Karpas-422 (cell line): ENCODE results near the gene ERC2. TPM values are rescaled to one million over a fixed set of nuclear protein-coding genes. Genes with fewer than 3 reads are reported as not detected.
A peak's percentile ranks its signal among the peaks of the same experiment; 100 is the strongest.

Experiments
- DNase-seq: peaks from one replicate; pipeline ENCODE4 v3.0.0-alpha.2; 2015
- H2AFZ ChIP-seq: fragments of 200-600 bp; sonication (generic); 2 replicates; pipeline ENCODE4 v1.6.1; 2014; ENCODE audit warnings: antibody characterized with exemption, low read length, mixed read lengths
- H3K27ac ChIP-seq: fragments of 200-600 bp; sonication (generic); 2 replicates; pipeline ENCODE4 v1.5.1; 2014; ENCODE audit warnings: mild to moderate bottlenecking, low read length, moderate library complexity
- H3K27me3 ChIP-seq: fragments of 200-600 bp; sonication (generic); 2 replicates; pipeline ENCODE4 v1.6.1; 2014; ENCODE audit warnings: low read length, mixed read lengths
- H3K36me3 ChIP-seq: fragments of 200-600 bp; sonication (generic); 2 replicates; pipeline ENCODE4 v1.6.1; 2014; ENCODE audit warnings: low read length, mixed read lengths; ENCODE audit not compliant: insufficient read depth
- H3K4me1 ChIP-seq: fragments of 200-600 bp; sonication (generic); 2 replicates; pipeline ENCODE4 v1.6.1; 2014; ENCODE audit warnings: mild to moderate bottlenecking, low read length, mixed read lengths
- H3K4me2 ChIP-seq: fragments of 200-600 bp; sonication (generic); 2 replicates; pipeline ENCODE4 v1.6.1; 2014; ENCODE audit warnings: low read length, low read depth, mild to moderate bottlenecking; ENCODE audit not compliant: poor library complexity, severe bottlenecking
- H3K4me3 ChIP-seq: fragments of 200-600 bp; sonication (generic); 2 replicates; pipeline ENCODE4 v1.5.1; 2014; ENCODE audit warnings: mild to moderate bottlenecking, antibody characterized with exemption, low read length, mixed read lengths
- H3K79me2 ChIP-seq: fragments of 200-600 bp; sonication (generic); 2 replicates; pipeline ENCODE4 v1.6.1; 2014; ENCODE audit warnings: mild to moderate bottlenecking, low read length, mixed read lengths
- H3K9ac ChIP-seq: fragments of 200-600 bp; sonication (generic); 2 replicates; pipeline ENCODE4 v1.6.0; 2014; ENCODE audit warnings: low read length
- H3K9me2 ChIP-seq: fragments of 200-600 bp; sonication (generic), shearing (Covaris generic); replicated peaks from 2 replicates; pipeline ENCODE4 v1.6.0; 2014; ENCODE audit warnings: mild to moderate bottlenecking, low read length, moderate library complexity; ENCODE audit not compliant: insufficient read depth
- H3K9me3 ChIP-seq: fragments of 300-700, 200-600 bp; sonication (generic); 2 replicates; pipeline ENCODE4 v1.6.1; 2014; ENCODE audit warnings: low read length, mixed read lengths
- H4K20me1 ChIP-seq: fragments of 200-600 bp; sonication (generic); 2 replicates; pipeline ENCODE4 v1.6.1; 2014; ENCODE audit warnings: mild to moderate bottlenecking, antibody characterized with exemption, low read length, low read depth; ENCODE audit not compliant: insufficient read depth
- total RNA-seq: library from RNA; depleted of rRNA; stranded (reverse); fragments of >200 nt; shearing (Covaris generic); gene quantifications from 2 replicates; pipeline ENCODE4 v1.2.3, GENCODE V29; 2014; ENCODE audit warnings: low replicate concordance

The ERC2 gene
- total RNA-seq, 1 experiment from 2014 or later: 3.7 TPM

DNA sequence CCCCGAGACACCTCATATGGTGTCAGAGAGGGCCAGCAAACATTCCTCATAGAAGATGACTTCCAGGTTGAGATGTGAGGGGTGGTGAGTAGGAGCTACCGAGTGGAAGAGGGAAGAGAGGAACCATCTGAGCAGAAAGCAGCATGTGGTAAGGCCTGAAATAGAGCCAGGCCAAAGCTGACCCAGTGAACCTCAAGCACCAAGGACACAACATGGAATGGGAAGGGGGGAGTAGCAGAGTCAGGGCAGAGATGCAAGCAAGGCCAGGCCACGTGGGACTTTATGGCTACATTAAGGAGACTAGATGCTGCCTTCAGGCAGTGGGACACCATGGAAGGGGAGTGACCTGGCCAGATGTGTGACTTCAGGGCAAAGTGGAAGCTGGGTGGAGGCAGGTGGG lies 942.8 kb downstream of the ERC2 start:
- no peaks in the 10 kb centered on the region for H3K27me3 ChIP-seq
- H3K9me2 ChIP-seq: no peaks in the 10 kb centered on the region
- H3K4me1 ChIP-seq: peaks cover 8% of the 10 kb centered on the region
- no peaks in the 10 kb centered on the region for H3K79me2 ChIP-seq
- no peaks in the 10 kb centered on the region for H3K9me3 ChIP-seq
- no peak overlapping the region for H3K4me2 ChIP-seq
- H3K9ac ChIP-seq: no peak overlapping the region
- DNase-seq: no peak
- no peak overlapping the region for H3K4me3 ChIP-seq
- H4K20me1 ChIP-seq: no peaks in the 10 kb centered on the region
- H3K27ac ChIP-seq: no peak overlapping the region
- no peak overlapping the region for H2AFZ ChIP-seq
- no peaks in the 10 kb centered on the region for H3K36me3 ChIP-seq

DNA sequence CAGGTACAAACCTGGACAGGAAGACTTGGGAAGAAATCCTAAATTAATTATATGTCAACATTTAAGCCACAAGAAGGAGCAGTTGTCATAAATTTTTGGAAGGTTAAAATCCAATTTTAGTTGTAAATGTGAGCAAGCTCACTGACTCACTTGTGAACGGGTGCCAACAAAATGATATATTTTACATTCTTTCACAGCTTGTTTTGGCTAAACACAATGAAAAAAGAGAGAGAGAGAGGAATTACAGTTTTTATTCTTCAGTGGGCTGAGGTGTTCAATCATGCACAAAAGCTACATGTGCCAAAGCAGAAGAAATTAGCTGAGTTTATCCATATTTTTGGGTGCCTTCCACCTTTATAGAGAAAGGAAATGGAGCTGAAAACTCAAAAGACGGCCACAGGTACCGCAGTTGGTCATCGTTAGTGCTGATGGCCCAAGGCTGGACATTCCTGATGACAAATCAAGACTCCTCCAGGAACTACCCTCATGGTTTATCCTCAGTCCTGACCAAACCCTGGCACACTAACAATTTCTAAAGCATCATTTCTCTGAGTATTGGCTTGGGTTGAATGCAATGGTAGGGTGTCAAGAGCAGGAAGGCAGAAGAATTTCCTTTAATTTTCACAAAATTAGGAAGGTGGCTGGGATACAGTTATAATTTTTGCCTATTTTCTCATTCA lies 943.6 kb downstream of the ERC2 start:
- Histone ChIP-seq H3K9me3 (no peaks in the 10 kb centered on the region), H3K4me2 (no peak overlapping the region), H3K9ac (no peak overlapping the region), H3K36me3 (no peaks in the 10 kb centered on the region), H3K9me2 (no peaks in the 10 kb centered on the region), H2AFZ (no peak overlapping the region), H3K79me2 (no peaks in the 10 kb centered on the region), H3K27ac (no peak overlapping the region), H3K4me1 (peaks cover 8% of the 10 kb centered on the region), H3K4me3 (no peak overlapping the region), H4K20me1 (no peaks in the 10 kb centered on the region), H3K27me3 (no peaks in the 10 kb centered on the region)
- DNase-seq: no peak

DNA sequence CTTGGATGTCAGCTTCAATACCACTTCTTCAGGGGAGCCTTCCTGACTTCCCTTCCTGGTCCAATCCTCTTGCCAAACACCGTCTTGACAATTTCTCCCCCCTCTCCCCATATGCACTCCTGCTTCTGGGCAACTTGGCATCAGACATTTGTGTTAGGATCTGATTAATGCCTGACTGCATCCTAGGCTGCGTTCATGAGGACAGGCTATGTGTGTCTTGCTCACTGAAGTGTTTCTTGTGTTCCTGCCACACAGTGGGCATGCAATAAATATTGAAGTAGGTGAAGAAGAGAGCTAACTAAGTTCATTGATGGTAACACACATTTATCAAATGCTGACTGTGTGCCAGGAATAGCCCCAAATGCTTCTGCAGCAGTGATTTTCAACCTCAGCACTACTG lies 944.8 kb downstream of the ERC2 start:
- H3K9me2 ChIP-seq: no peaks in the 10 kb centered on the region
- H4K20me1 ChIP-seq: no peaks in the 10 kb centered on the region
- no peak overlapping the region for H2AFZ ChIP-seq
- H3K79me2 ChIP-seq: no peaks in the 10 kb centered on the region
- H3K36me3 ChIP-seq: no peaks in the 10 kb centered on the region
- H3K4me3 ChIP-seq: no peak overlapping the region
- no peaks in the 10 kb centered on the region for H3K27me3 ChIP-seq
- no peak for DNase-seq
- peaks cover 8% of the 10 kb centered on the region for H3K4me1 ChIP-seq
- no peak overlapping the region for H3K27ac ChIP-seq
- H3K9ac ChIP-seq: no peak overlapping the region
- H3K9me3 ChIP-seq: no peaks in the 10 kb centered on the region
- no peak overlapping the region for H3K4me2 ChIP-seq

DNA sequence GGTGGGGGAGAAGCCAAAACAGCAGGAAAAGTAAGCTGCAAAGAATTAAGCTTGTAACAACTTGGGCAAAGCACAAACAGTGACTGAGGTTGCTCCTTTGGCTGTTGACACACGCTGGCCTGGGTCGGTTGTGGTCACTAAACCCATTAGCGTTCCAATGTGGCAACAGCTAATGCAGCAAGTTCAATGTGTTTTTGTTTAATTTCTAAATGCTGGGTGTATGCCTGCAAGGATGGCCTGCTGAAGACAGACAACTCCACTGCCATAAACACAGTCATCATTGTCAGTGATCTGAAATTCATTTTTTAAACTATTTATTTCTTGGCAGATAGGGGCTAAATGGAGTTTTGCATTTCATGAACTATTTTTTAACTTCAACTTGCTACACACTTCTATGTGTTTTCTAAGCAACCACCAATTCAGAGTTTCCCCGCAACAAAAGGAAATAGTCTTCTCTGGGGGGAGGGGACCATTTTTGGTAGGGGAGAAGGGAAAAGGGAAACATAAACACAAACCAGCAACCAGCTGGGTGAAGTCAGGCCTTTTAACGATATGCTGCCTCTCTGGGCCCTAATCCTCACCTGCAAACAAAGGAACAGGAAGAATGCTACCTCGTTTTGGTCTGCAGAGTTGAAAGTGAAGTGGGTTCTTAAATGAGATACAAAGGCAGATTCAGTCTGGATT lies 946.4 kb downstream of the ERC2 start:
- Histone ChIP-seq H2AFZ (no peak overlapping the region), H3K9me2 (no peaks in the 10 kb centered on the region), H3K36me3 (no peaks in the 10 kb centered on the region), H3K27ac (no peak overlapping the region), H3K9me3 (no peaks in the 10 kb centered on the region), H3K4me1 (peaks cover 9% of the 10 kb centered on the region), H3K9ac (no peak overlapping the region), H4K20me1 (no peaks in the 10 kb centered on the region), H3K4me3 (no peak overlapping the region), H3K79me2 (no peaks in the 10 kb centered on the region), H3K27me3 (no peaks in the 10 kb centered on the region), H3K4me2 (no peak overlapping the region)
- DNase-seq: no peak

DNA sequence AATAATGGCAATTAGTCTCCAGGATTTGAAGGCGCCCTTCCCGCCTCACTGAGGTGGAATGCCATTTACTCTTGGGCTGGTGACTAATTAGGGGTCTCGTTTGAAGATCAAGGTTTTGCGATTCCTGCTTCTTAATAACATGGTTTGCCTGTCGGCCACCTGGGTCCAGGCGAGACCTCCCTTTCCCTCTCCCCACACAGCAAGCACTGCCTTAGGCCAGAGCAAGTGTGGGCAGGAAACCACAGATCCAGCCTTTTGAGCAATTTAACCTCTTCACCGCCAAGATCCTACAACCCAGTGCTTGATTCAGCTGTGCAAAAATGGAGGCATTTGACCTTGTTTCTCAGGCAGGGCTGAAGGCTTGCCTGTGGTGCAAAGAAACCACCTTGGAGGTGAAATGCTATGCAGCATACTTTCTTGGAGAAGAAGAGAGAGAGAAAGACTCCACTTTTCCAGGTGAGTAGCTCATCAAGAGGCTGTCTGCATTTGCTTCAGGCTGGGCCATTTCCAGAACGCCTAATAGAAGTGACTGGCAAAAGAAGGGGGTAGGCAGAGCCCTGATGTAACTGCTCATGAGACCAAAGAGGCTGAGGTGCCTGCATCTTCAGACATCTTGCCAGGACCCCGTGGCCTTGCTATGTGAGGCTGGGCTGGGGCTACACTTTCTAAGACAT lies 947.1 kb downstream of the ERC2 start:
- Histone ChIP-seq H3K4me2 (no peak overlapping the region), H2AFZ (no peak overlapping the region), H3K9ac (no peak overlapping the region), H3K9me2 (no peaks in the 10 kb centered on the region), H3K4me1 (peaks cover 16% of the 10 kb centered on the region), H3K9me3 (no peaks in the 10 kb centered on the region), H3K79me2 (no peaks in the 10 kb centered on the region), H3K36me3 (no peaks in the 10 kb centered on the region), H3K27me3 (no peaks in the 10 kb centered on the region), H3K27ac (no peak overlapping the region), H4K20me1 (no peaks in the 10 kb centered on the region), H3K4me3 (no peak overlapping the region)
- DNase-seq: no peak

DNA sequence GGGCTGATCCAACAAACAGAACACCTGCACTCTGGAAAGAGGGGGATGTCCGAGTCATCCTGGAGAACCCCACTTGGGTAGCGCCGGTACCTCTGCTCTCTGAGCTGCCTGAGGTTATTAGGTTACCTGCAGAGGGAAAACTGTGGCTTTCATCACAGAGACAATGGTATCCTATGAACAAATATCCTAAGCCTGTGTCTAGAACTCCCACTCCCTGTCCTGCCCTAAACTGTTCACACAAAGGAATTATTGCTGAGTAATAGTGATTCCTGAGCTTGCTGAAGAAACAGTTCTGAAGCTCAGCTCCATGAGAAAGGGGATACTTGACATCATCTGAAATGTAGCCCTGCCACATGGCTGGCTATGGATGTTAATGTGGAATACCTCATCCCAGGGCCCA lies 949.2 kb downstream of the ERC2 start:
- H3K27me3 ChIP-seq: no peaks in the 10 kb centered on the region

DNA sequence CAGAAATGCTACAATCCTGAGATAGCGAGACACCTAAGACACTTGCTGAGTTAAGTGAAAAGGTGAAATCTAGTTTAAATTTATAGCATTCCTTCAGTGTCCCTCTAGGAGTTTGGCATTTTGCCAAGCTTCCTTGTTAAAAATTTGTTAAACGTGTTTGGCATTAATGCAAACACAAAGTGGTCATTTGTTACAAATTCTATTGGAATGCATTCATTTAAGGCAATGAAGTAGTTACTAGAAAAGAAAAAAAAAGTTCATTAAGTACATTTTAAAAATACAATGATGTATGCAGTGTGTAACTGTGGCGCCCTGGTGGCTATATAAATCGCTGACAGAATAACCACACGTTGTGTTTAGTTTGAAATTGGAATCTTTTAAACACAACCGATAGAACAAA lies 949.8 kb downstream of the ERC2 start:
- Histone ChIP-seq H3K4me3 (no peak overlapping the region), H3K79me2 (no peaks in the 10 kb centered on the region), H3K9me2 (no peaks in the 10 kb centered on the region), H3K36me3 (no peaks in the 10 kb centered on the region), H2AFZ (no peak overlapping the region), H3K9ac (no peak overlapping the region), H4K20me1 (no peaks in the 10 kb centered on the region), H3K27me3 (no peaks in the 10 kb centered on the region), H3K4me2 (no peak overlapping the region), H3K27ac (no peak overlapping the region), H3K4me1 (peaks cover 35% of the 10 kb centered on the region), H3K9me3 (no peaks in the 10 kb centered on the region)
- DNase-seq: no peak

More for the DNA sequence above, 949.2 kb downstream of the ERC2 start:
- Histone ChIP-seq H3K4me1 (peaks cover 32% of the 10 kb centered on the region), H3K9me3 (no peaks in the 10 kb centered on the region), H3K4me2 (no peak overlapping the region), H3K79me2 (no peaks in the 10 kb centered on the region), H2AFZ (no peak overlapping the region), H3K9ac (no peak overlapping the region), H3K27ac (no peak overlapping the region), H3K36me3 (no peaks in the 10 kb centered on the region), H4K20me1 (no peaks in the 10 kb centered on the region), H3K9me2 (no peaks in the 10 kb centered on the region), H3K4me3 (no peak overlapping the region)
- no peak for DNase-seq

DNA sequence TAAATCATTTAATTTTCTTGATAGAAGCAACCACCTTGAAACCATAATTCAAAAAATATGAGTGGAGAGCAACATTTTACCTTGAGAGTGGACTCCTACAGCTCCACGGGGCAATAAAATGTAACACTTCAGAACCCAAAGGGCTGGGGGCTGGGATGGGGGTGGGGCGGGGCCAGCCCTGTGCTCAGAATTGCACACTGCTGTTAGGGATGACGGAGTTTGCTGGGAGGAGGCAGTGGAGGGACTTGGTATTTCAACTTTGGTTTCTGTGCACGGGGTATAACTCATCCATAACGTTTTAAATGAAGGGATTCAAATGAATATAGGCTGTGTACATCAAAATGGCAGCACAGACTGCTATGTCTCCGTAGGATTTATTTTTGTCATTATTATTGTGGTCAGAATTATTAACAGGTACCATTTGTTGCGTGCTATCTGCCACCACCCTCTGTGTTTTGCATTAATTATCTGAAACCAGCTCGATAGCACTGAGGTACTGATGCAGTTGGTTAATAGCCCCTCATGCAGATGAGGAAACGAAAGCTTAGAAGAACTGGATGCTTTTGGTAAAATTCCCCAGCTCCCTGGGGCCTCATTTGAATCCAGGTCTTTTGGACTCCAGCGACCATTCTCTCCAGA lies 951.8 kb downstream of the ERC2 start:
- H3K4me1 ChIP-seq: peaks cover 37% of the 10 kb centered on the region
- no peak overlapping the region for H3K9ac ChIP-seq
- H3K27me3 ChIP-seq: no peaks in the 10 kb centered on the region
- no peak overlapping the region for H3K27ac ChIP-seq
- peak overlapping the region; percentile 29; the same call in 1 of the 2 replicates for H3K4me3 ChIP-seq
- peak; percentile 55 for DNase-seq
- H3K79me2 ChIP-seq: no peaks in the 10 kb centered on the region
- H3K4me2 ChIP-seq: peak overlapping the region; percentile 33
- H3K9me2 ChIP-seq: no peaks in the 10 kb centered on the region
- peak overlapping the region; percentile 1; the same call in 1 of the 2 replicates for H2AFZ ChIP-seq
- no peaks in the 10 kb centered on the region for H3K9me3 ChIP-seq
- H3K36me3 ChIP-seq: no peaks in the 10 kb centered on the region
- no peaks in the 10 kb centered on the region for H4K20me1 ChIP-seq
